ENCODE results near the gene SERPINB4.

Gene SERPINB4

GRCh38 chr18:63626431-63626830, 17.6 kb downstream of the SERPINB4 start:
- no peak for DNase-seq (ENCODE audit: low spot score)

GRCh38 chr18:63624863-63625262, 19.2 kb downstream of the SERPINB4 start:
- no peak for DNase-seq (ENCODE audit: low spot score)

GRCh38 chr18:63619661-63620060, 24.4 kb downstream of the SERPINB4 start:
- no peak for DNase-seq (ENCODE audit: low spot score)

- no peak for DNase-seq (ENCODE audit: low spot score)
Measured at GRCh38 chr18:63617915-63618234, 26.2 kb downstream of the SERPINB4 start.

GRCh38 chr18:63617049-63617914, 26.8 kb downstream of the SERPINB4 start:
- DNase-seq (ENCODE audit: low spot score), result no peak

- no peak for DNase-seq (ENCODE audit: low spot score)
Measured at GRCh38 chr18:63613420-63613819, 30.6 kb downstream of the SERPINB4 start.

- no peak for DNase-seq (ENCODE audit: low spot score)
Measured at GRCh38 chr18:63606526-63606925, 37.5 kb downstream of the SERPINB4 start.

GRCh38 chr18:63604791-63605567, 39.1 kb downstream of the SERPINB4 start:
- DNase-seq (ENCODE audit: low spot score), result no peak

GRCh38 chr18:63603772-63604171, 40.3 kb downstream of the SERPINB4 start:
- DNase-seq (ENCODE audit: low spot score), result no peak

- no peak for DNase-seq (ENCODE audit: low spot score)
Measured at GRCh38 chr18:63603355-63603754, 40.7 kb downstream of the SERPINB4 start.

- DNase-seq (ENCODE audit: low spot score), result no peak
Measured at GRCh38 chr18:63596964-63597363, 47.1 kb downstream of the SERPINB4 start.

GRCh38 chr18:63592471-63592870, 51.6 kb downstream of the SERPINB4 start:
- no peak for DNase-seq (ENCODE audit: low spot score)

GRCh38 chr18:63591725-63592124, 52.3 kb downstream of the SERPINB4 start:
- DNase-seq (ENCODE audit: low spot score), result no peak

- DNase-seq (ENCODE audit: low spot score), result no peak
Measured at GRCh38 chr18:63590966-63591695, 52.9 kb downstream of the SERPINB4 start.

- DNase-seq (ENCODE audit: low spot score), result no peak
Measured at GRCh38 chr18:63590373-63590772, 53.7 kb downstream of the SERPINB4 start.

- DNase-seq (ENCODE audit: low spot score), result no peak
Measured at GRCh38 chr18:63588909-63589308, 55.1 kb downstream of the SERPINB4 start.

Measured in HuH-7 (cell line).